GM10266 (cell line): ENCODE results near the gene DGKI.

Experiments
- DNase-seq: peaks from one replicate; pipeline ENCODE4 v3.0.0; 2012; ENCODE audit errors: extremely low spot score
- TF ChIP-seq, protein P1 (sequence below): IDR thresholded peaks from 2 replicates; pipeline ENCODE4 v1.5.1; 2012; ENCODE audit warnings: mild to moderate bottlenecking, low read depth; ENCODE audit not compliant: control insufficient read depth, insufficient read depth; ENCODE audit errors: missing control alignments

Gene DGKI

GRCh38 chr7:137668404-137668803 lies 178.4 kb downstream of the DGKI start:
- DNase-seq, result no peak
- TF ChIP-seq, protein P1, sequence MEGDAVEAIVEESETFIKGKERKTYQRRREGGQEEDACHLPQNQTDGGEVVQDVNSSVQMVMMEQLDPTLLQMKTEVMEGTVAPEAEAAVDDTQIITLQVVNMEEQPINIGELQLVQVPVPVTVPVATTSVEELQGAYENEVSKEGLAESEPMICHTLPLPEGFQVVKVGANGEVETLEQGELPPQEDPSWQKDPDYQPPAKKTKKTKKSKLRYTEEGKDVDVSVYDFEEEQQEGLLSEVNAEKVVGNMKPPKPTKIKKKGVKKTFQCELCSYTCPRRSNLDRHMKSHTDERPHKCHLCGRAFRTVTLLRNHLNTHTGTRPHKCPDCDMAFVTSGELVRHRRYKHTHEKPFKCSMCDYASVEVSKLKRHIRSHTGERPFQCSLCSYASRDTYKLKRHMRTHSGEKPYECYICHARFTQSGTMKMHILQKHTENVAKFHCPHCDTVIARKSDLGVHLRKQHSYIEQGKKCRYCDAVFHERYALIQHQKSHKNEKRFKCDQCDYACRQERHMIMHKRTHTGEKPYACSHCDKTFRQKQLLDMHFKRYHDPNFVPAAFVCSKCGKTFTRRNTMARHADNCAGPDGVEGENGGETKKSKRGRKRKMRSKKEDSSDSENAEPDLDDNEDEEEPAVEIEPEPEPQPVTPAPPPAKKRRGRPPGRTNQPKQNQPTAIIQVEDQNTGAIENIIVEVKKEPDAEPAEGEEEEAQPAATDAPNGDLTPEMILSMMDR, result no peak

DNA sequence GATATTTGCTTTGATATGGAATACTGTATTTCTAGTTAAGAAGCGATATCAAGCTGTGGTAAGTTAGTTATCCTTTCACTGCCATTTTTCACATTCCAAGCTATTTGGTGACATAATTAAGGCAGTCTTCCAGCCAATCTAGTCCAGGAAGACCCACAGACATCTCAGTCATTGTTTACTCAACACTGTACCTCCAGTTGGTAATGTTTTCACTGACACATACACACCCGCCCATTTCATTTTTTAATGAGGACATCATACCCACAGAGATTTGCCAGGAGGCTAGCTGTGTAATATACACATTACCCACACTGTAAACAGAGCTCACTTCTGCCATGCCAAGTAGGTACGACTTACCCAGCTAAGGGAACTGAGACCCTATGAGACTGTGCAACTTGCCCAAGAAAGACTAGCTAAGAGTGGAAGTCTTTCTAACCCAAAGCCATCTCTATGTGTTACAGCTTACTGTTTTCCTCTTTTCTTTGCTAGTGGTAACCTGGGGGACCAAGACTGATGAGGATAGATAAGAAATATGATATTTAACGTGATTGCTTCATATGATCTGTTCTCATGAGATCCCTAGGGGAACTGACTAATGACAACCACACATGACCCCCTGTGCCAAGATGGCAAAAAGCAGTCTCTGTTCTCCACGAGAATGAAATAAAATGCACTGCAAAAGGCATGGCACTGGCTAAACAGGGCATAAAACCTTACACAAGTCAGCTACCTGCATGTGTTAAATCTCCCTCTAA lies 179.0 kb downstream of the DGKI start:
- DNase-seq, result no peak
- TF ChIP-seq, protein P1, result no peak

- TF ChIP-seq, protein P1, result no peak
- DNase-seq, result no peak
These were observed 181.9 kb downstream of the DGKI start for GRCh38 chr7:137664846-137665245.

GRCh38 chr7:137661634-137662033 lies 185.1 kb downstream of the DGKI start:
- TF ChIP-seq, protein P1, result no peak
- DNase-seq, result no peak

GRCh38 chr7:137658190-137658900 lies 188.4 kb downstream of the DGKI start:
- no peak for DNase-seq
- TF ChIP-seq, protein P1, result no peak

GRCh38 chr7:137657476-137658189 lies 189.1 kb downstream of the DGKI start:
- TF ChIP-seq, protein P1, result no peak

GRCh38 chr7:137656850-137657232 lies 189.9 kb downstream of the DGKI start:
- no peak for DNase-seq

More at GRCh38 chr7:137657476-137658189, 189.1 kb downstream of the DGKI start:
- no peak for DNase-seq

More at GRCh38 chr7:137656850-137657232, 189.9 kb downstream of the DGKI start:
- TF ChIP-seq, protein P1, result no peak
